ENCODE measurements around the gene ARHGEF28. TPM values are rescaled to one million over a fixed set of nuclear protein-coding genes. Genes with fewer than 3 reads are reported as not detected.

Gene ARHGEF28
- polyA plus RNA-seq, 1 donor from 2014 or later: not detected

- H3K27me3 ChIP-seq (ENCODE audit: insufficient read depth, low read depth, low read length): no peaks in the 10 kb centered on the region
- no peaks in the 10 kb centered on the region for H3F3A ChIP-seq (ENCODE audit: insufficient read depth, low read length, poor library complexity, severe bottlenecking)
- no peaks in the 10 kb centered on the region for H3K79me2 ChIP-seq (replicated peaks; ENCODE audit: insufficient read depth, low read length)
- no peaks in the 10 kb centered on the region for H3K9me2 ChIP-seq (ENCODE audit: insufficient read depth, low read length)
- no peak for TF ChIP-seq EP300 (conservative IDR thresholded peaks at IDR 0.05; ENCODE audit: poor library complexity, severe bottlenecking)
- no peak for TF ChIP-seq POLR2AphosphoS5 (IDR thresholded peaks at IDR 0.05)
- no peak for TF ChIP-seq CTCF (IDR thresholded peaks at IDR 0.05; ENCODE audit: poor library complexity, severe bottlenecking)
- no peak for TF ChIP-seq SMC3 (conservative IDR thresholded peaks at IDR 0.05; ENCODE audit: poor library complexity)
- no peak for TF ChIP-seq RAD21 (conservative IDR thresholded peaks at IDR 0.05)
- no peak for TF ChIP-seq REST (IDR thresholded peaks at IDR 0.05; ENCODE audit: borderline replicate concordance)
- no peak for TF ChIP-seq EZH2 (IDR thresholded peaks at IDR 0.05; ENCODE audit: borderline replicate concordance, insufficient read depth, low read length, poor library complexity, severe bottlenecking)
- TF ChIP-seq MXI1 (conservative IDR thresholded peaks at IDR 0.05; ENCODE audit: poor library complexity, severe bottlenecking): no peak
- H2AFZ ChIP-seq (ENCODE audit: low read depth, low read length): no peak overlapping the region
- no peak overlapping the region for H3K27ac ChIP-seq (ENCODE audit: low read length)
- H4K20me1 ChIP-seq (ENCODE audit: insufficient read depth): no peaks in the 10 kb centered on the region
- no peak overlapping the region for H3K4me3 ChIP-seq (ENCODE audit: low read length)
- H3K9ac ChIP-seq (ENCODE audit: low read length): no peak overlapping the region
- H3K4me2 ChIP-seq (ENCODE audit: low read length): no peak overlapping the region
- H3K36me3 ChIP-seq (ENCODE audit: insufficient read depth, low read length): no peaks in the 10 kb centered on the region
- H3K9me3 ChIP-seq (ENCODE audit: low read length): no peaks in the 10 kb centered on the region
These were observed 100.1 kb downstream of the ARHGEF28 start for GRCh38 chr5:73726071-73726470.

- H3K36me3 ChIP-seq (ENCODE audit: insufficient read depth, low read length): no peaks in the 10 kb centered on the region
- H3F3A ChIP-seq (ENCODE audit: insufficient read depth, low read length, poor library complexity, severe bottlenecking): no peaks in the 10 kb centered on the region
- no peak overlapping the region for H2AFZ ChIP-seq (ENCODE audit: low read depth, low read length)
- no peaks in the 10 kb centered on the region for H3K79me2 ChIP-seq (replicated peaks; ENCODE audit: insufficient read depth, low read length)
- no peak overlapping the region for H3K4me2 ChIP-seq (ENCODE audit: low read length)
- TF ChIP-seq MXI1 (conservative IDR thresholded peaks at IDR 0.05; ENCODE audit: poor library complexity, severe bottlenecking) (no peak), SMC3 (conservative IDR thresholded peaks at IDR 0.05; ENCODE audit: poor library complexity) (no peak), EZH2 (IDR thresholded peaks at IDR 0.05; ENCODE audit: borderline replicate concordance, insufficient read depth, low read length, poor library complexity, severe bottlenecking) (no peak), CTCF (IDR thresholded peaks at IDR 0.05; ENCODE audit: poor library complexity, severe bottlenecking) (no peak), RAD21 (conservative IDR thresholded peaks at IDR 0.05) (no peak), POLR2AphosphoS5 (IDR thresholded peaks at IDR 0.05) (no peak), EP300 (conservative IDR thresholded peaks at IDR 0.05; ENCODE audit: poor library complexity, severe bottlenecking) (no peak), REST (IDR thresholded peaks at IDR 0.05; ENCODE audit: borderline replicate concordance) (no peak), TAF1 (IDR thresholded peaks at IDR 0.05; ENCODE audit: low read depth) (no peak)
- H3K9me3 ChIP-seq (ENCODE audit: low read length): no peaks in the 10 kb centered on the region
- no peak overlapping the region for H3K27ac ChIP-seq (ENCODE audit: low read length)
- no peaks in the 10 kb centered on the region for H3K9me2 ChIP-seq (ENCODE audit: insufficient read depth, low read length)
- H3K9ac ChIP-seq (ENCODE audit: low read length): no peak overlapping the region
- H3K27me3 ChIP-seq (ENCODE audit: insufficient read depth, low read depth, low read length): no peaks in the 10 kb centered on the region
- H3K4me3 ChIP-seq (ENCODE audit: low read length): no peak overlapping the region
- no peaks in the 10 kb centered on the region for H4K20me1 ChIP-seq (ENCODE audit: insufficient read depth)
These were observed 100.7 kb downstream of the ARHGEF28 start for GRCh38 chr5:73726606-73727231.

Measured in neural cell (in vitro differentiated cells).